ENCODE data around the gene E4F1.

Gene E4F1

DNA sequence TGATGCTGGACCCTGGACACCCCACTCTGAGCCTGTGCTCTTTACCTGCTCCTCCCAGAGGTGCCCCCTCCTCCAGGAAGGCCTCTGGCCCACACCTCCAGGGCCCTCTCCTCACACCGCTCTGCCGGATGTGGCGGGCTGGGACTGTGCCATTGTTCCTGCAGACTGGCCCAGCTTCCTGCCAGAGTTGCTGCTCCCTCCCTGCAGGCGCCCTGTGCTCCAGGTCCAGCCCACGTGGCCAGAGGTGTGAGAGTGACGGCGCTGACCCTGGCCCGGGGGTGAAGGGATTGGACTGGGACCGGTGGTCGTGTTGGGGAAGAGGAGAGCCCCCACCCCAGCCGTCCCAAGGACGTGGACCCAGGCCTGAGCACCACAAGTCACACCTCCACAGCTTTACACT, 5.7 kb downstream of the E4F1 start:
- Histone ChIP-seq H3K9ac (ENCODE audit: low read length) (no peak overlapping the region), H3K36me3 (replicated peaks; ENCODE audit: low read depth, low read length) (peaks cover 12% of the 10 kb centered on the region), H3K9me3 (ENCODE audit: insufficient read depth, low read length) (no peaks in the 10 kb centered on the region), H3K27me3 (ENCODE audit: low read depth, low read length) (no peaks in the 10 kb centered on the region), H4K20me1 (ENCODE audit: insufficient read depth, low read length) (peaks cover 13% of the 10 kb centered on the region), H3K4me1 (ENCODE audit: low read length) (peaks cover 5% of the 10 kb centered on the region; the same call in 1 of the 2 replicates), H2AFZ (ENCODE audit: low read depth, low read length) (no peak overlapping the region), H3K4me3 (ENCODE audit: low read length) (no peak overlapping the region), H3K27ac (ENCODE audit: low read length) (no peak overlapping the region), H3K79me2 (ENCODE audit: low read length) (peaks cover 44% of the 10 kb centered on the region), H3K4me2 (ENCODE audit: low read length) (no peak overlapping the region)
- no peak for TF ChIP-seq EZH2phosphoT487 (IDR thresholded peaks at IDR 0.05; ENCODE audit: low read depth)
- TF ChIP-seq, protein P1, sequence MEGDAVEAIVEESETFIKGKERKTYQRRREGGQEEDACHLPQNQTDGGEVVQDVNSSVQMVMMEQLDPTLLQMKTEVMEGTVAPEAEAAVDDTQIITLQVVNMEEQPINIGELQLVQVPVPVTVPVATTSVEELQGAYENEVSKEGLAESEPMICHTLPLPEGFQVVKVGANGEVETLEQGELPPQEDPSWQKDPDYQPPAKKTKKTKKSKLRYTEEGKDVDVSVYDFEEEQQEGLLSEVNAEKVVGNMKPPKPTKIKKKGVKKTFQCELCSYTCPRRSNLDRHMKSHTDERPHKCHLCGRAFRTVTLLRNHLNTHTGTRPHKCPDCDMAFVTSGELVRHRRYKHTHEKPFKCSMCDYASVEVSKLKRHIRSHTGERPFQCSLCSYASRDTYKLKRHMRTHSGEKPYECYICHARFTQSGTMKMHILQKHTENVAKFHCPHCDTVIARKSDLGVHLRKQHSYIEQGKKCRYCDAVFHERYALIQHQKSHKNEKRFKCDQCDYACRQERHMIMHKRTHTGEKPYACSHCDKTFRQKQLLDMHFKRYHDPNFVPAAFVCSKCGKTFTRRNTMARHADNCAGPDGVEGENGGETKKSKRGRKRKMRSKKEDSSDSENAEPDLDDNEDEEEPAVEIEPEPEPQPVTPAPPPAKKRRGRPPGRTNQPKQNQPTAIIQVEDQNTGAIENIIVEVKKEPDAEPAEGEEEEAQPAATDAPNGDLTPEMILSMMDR (IDR thresholded peaks at IDR 0.05; ENCODE audit: low read depth, low read length), result no peak

DNA sequence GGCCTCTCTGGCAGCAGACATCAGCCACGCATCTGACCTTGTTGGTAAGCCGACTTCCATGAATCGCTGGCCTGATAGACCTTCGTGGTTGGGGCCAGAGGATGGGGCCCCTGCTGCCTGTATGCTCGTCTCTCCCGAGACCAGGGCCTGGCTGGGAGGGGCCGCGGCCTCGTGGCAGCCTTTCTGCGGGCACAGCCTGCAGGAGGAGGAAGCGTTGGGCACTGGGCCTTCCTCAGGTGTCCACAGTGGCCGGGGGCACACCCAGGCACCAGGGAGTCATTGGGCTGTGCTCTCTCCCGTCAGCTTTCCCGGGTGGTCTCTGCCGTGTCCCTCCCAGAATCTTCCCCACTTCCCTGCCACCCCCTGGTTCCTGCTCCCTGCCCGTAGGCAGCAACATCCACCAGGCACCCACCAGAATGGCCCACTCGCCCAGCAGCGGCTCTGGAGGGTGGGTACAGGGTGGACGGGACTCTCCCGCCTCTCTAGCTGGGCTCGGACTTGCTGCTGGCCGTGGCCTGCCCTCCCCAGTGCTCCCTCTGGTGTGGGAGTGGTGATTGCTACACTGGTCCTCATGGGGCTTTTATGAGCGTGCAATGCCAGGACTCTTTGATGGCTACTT, 6.3 kb downstream of the E4F1 start:
- Histone ChIP-seq H3K4me2 (ENCODE audit: low read length) (no peak overlapping the region), H3K4me1 (ENCODE audit: low read length) (peaks cover 5% of the 10 kb centered on the region; the same call in 1 of the 2 replicates), H3K27me3 (ENCODE audit: low read depth, low read length) (no peaks in the 10 kb centered on the region), H3K9ac (ENCODE audit: low read length) (no peak overlapping the region), H3K9me3 (ENCODE audit: insufficient read depth, low read length) (no peaks in the 10 kb centered on the region), H4K20me1 (ENCODE audit: insufficient read depth, low read length) (peaks cover 13% of the 10 kb centered on the region), H2AFZ (ENCODE audit: low read depth, low read length) (no peak overlapping the region), H3K4me3 (ENCODE audit: low read length) (no peak overlapping the region), H3K36me3 (replicated peaks; ENCODE audit: low read depth, low read length) (peaks cover 16% of the 10 kb centered on the region), H3K79me2 (ENCODE audit: low read length) (peaks cover 37% of the 10 kb centered on the region), H3K27ac (ENCODE audit: low read length) (no peak overlapping the region)
- no peak for TF ChIP-seq EZH2phosphoT487 (IDR thresholded peaks at IDR 0.05; ENCODE audit: low read depth)
- TF ChIP-seq, protein P1 (IDR thresholded peaks at IDR 0.05; ENCODE audit: low read depth, low read length), result no peak

DNA sequence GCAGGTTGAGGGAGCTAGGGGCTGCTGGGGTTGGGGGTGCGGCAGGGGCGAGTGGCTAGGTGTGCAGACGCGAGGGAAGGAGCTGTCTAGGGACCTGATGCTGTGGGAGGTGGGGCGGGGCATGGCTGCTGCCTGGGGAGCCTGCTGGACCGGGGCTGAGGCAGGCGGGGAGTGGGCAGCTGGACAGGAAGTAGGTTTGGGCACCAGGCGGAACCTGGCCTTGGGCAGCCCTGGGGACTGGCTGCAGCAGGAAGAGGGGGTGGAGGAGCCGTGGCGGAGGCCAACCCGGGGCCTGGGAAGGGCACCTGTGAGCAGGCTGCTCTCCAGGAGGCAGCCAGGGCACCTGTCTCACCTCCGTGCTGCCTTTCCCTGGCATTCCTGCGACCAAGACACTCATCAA, 7.0 kb downstream of the E4F1 start:
- Histone ChIP-seq H3K4me1 (ENCODE audit: low read length) (no peaks in the 10 kb centered on the region), H3K27ac (ENCODE audit: low read length) (no peak overlapping the region)

More for the DNA sequence above, 7.0 kb downstream of the E4F1 start:
- Histone ChIP-seq H3K36me3 (replicated peaks; ENCODE audit: low read depth, low read length) (peaks cover 16% of the 10 kb centered on the region), H3K9me3 (ENCODE audit: insufficient read depth, low read length) (no peaks in the 10 kb centered on the region), H2AFZ (ENCODE audit: low read depth, low read length) (no peak overlapping the region), H3K79me2 (ENCODE audit: low read length) (peaks cover 31% of the 10 kb centered on the region), H3K4me2 (ENCODE audit: low read length) (no peak overlapping the region), H3K4me3 (ENCODE audit: low read length) (no peak overlapping the region), H3K27me3 (ENCODE audit: low read depth, low read length) (no peaks in the 10 kb centered on the region), H4K20me1 (ENCODE audit: insufficient read depth, low read length) (peaks cover 13% of the 10 kb centered on the region), H3K9ac (ENCODE audit: low read length) (no peak overlapping the region)
- TF ChIP-seq EZH2phosphoT487 (IDR thresholded peaks at IDR 0.05; ENCODE audit: low read depth), result no peak
- TF ChIP-seq, protein P1 (IDR thresholded peaks at IDR 0.05; ENCODE audit: low read depth, low read length), result no peak

Measured in OCI-LY3 (cell line).